Esophagus (tissue), 2 donors: Measurements from ENCODE around the gene RUFY2. TPM values are rescaled to one million over a fixed set of nuclear protein-coding genes. Genes with fewer than 3 reads are reported as not detected.

Source experiments
- H3K27ac ChIP-seq, 2 donors: one replicate each; pipeline ENCODE4 v1.5.1; 2013; ENCODE audit warnings: low read depth in 2 of 2, mild to moderate bottlenecking in 2 of 2, inconsistent platforms in 1 of 2, low read length in 1 of 2, moderate library complexity in 1 of 2
- H3K27me3 ChIP-seq, 2 donors: one replicate each; pipeline ENCODE4 v1.6.1; 2013; ENCODE audit warnings: low read length in 2 of 2, control low read depth in 1 of 2, mild to moderate bottlenecking in 1 of 2; ENCODE audit not compliant: insufficient read depth in 2 of 2, control insufficient read depth in 1 of 2
- H3K36me3 ChIP-seq, 2 donors: one replicate each; pipeline ENCODE4 v1.6.1; 2013; ENCODE audit warnings: low read length in 1 of 2; ENCODE audit not compliant: control insufficient read depth in 2 of 2, insufficient read depth in 2 of 2
- H3K4me1 ChIP-seq, 2 donors: one replicate each; pipeline ENCODE4 v1.6.1; 2013; ENCODE audit warnings: low read length in 1 of 2; ENCODE audit not compliant: control insufficient read depth in 2 of 2, insufficient read depth in 2 of 2
- H3K4me3 ChIP-seq, 2 donors: one replicate each; pipeline ENCODE4 v1.5.1; 2013; ENCODE audit warnings: low read length in 2 of 2, mild to moderate bottlenecking in 2 of 2, low read depth in 1 of 2, moderate library complexity in 1 of 2
- H3K9me3 ChIP-seq, 2 donors: one replicate each; pipeline ENCODE4 v1.6.1; 2013; ENCODE audit warnings: mild to moderate bottlenecking in 2 of 2, low read depth in 1 of 2, low read length in 1 of 2, moderate library complexity in 1 of 2; ENCODE audit not compliant: control insufficient read depth in 2 of 2, insufficient read depth in 1 of 2
- WGBS, 2 donors: extraction: QIAGEN DNeasy Blood & Tissue Kit; methylation state at CpG; one replicate each; pipeline ENCODE4 v1.1.7; 2013; 5-methylcytosine and 5-hydroxymethylcytosine counted together
- polyA plus RNA-seq, 2 donors: library from polyadenylated mRNA; stranded (reverse); fragments of 200-250 nt; gene quantifications; one replicate each; pipeline ENCODE4 v1.2.3, GENCODE V29; 2013
- donor health status: healthy with polysubstance abuse.
- donor health status: Bipolar disorder and iron deficiency.

Gene RUFY2
- polyA plus RNA-seq, 2 donors: 4.9 to 5.1 TPM

GRCh38 chr10:68342909-68343516, 64.1 kb downstream of the RUFY2 start:
- 83 to 91% methylated on average over 3 of the region's 3 CpGs for WGBS, 2 donors
- Histone ChIP-seq H3K4me3 (no peak overlapping the region), H3K9me3 (no peaks in the 10 kb centered on the region), H3K36me3 (peaks cover 0 to 12% of the 10 kb centered on the region in 2 donors), H3K27ac (no peak overlapping the region), H3K4me1 (no peaks in the 10 kb centered on the region), H3K27me3 (no peaks in the 10 kb centered on the region)

- no peaks in the 10 kb centered on the region for H3K27me3 ChIP-seq
- WGBS, 2 donors: 94 to 95% methylated on average over 8 of the region's 8 CpGs
- peaks cover 0 to 12% of the 10 kb centered on the region in 2 donors for H3K36me3 ChIP-seq
Measured at GRCh38 chr10:68340358-68341080, 66.6 kb downstream of the RUFY2 start.

GRCh38 chr10:68336754-68337351, 70.2 kb downstream of the RUFY2 start:
- Histone ChIP-seq H3K27me3 (no peaks in the 10 kb centered on the region), H3K27ac (no peak overlapping the region), H3K36me3 (peaks cover 0 to 12% of the 10 kb centered on the region in 2 donors), H3K4me3 (no peak overlapping the region), H3K9me3 (no peaks in the 10 kb centered on the region), H3K4me1 (no peaks in the 10 kb centered on the region)
- WGBS, 2 donors: 60 to 67% methylated on average over 7 of the region's 7 CpGs

More at GRCh38 chr10:68340358-68341080, 66.6 kb downstream of the RUFY2 start:
- Histone ChIP-seq H3K4me1 (no peaks in the 10 kb centered on the region), H3K9me3 (no peaks in the 10 kb centered on the region), H3K4me3 (no peak overlapping the region), H3K27ac (no peak overlapping the region)

- peaks cover 0 to 3% of the 10 kb centered on the region in 2 donors for H3K4me1 ChIP-seq
- H3K36me3 ChIP-seq: peaks cover 0 to 2% of the 10 kb centered on the region in 2 donors
- H3K27ac ChIP-seq: no peak overlapping the region
- H3K9me3 ChIP-seq: no peaks in the 10 kb centered on the region
- WGBS, 2 donors: 3% methylated on average over 8 of the region's 8 CpGs
- peak overlapping the region in 1 of 2 donors; percentile 87 for H3K4me3 ChIP-seq
- no peaks in the 10 kb centered on the region for H3K27me3 ChIP-seq
Measured at GRCh38 chr10:68334672-68335467, 72.2 kb downstream of the RUFY2 start.

- Histone ChIP-seq H3K4me1 (peaks cover 0 to 3% of the 10 kb centered on the region in 2 donors), H3K27ac (no peak overlapping the region)
Measured at GRCh38 chr10:68333440-68334431, 73.3 kb downstream of the RUFY2 start.

GRCh38 chr10:68333058-68333395, 74.0 kb downstream of the RUFY2 start:
- H3K4me3 ChIP-seq: peak overlapping the region; percentile 86 to 87
- peaks cover 0 to 3% of the 10 kb centered on the region in 2 donors for H3K4me1 ChIP-seq
- no peaks in the 10 kb centered on the region for H3K27me3 ChIP-seq
- 0% methylated on average over 10 of the region's 10 CpGs for WGBS, 2 donors
- peak overlapping the region; percentile 97 to 99 for H3K27ac ChIP-seq
- H3K9me3 ChIP-seq: no peaks in the 10 kb centered on the region
- H3K36me3 ChIP-seq: no peaks in the 10 kb centered on the region

More at GRCh38 chr10:68333440-68334431, 73.3 kb downstream of the RUFY2 start:
- no peaks in the 10 kb centered on the region for H3K9me3 ChIP-seq
- H3K4me3 ChIP-seq: peak overlapping the region in 1 of 2 donors; percentile 87
- peaks cover 0 to 2% of the 10 kb centered on the region in 2 donors for H3K36me3 ChIP-seq
- no peaks in the 10 kb centered on the region for H3K27me3 ChIP-seq
- WGBS, 2 donors: 1 to 2% methylated on average over 10 of the region's 10 CpGs

- Histone ChIP-seq H3K27ac (peak within 1 kb of the TSS; percentile 97 to 99), H3K27me3 (no peaks in the 10 kb centered on the region), H3K36me3 (no peaks in the 10 kb centered on the region), H3K4me3 (peak within 1 kb of the TSS; percentile 86 to 87), H3K9me3 (no peaks in the 10 kb centered on the region), H3K4me1 (peaks cover 0 to 3% of the 10 kb centered on the region in 2 donors)
- WGBS, 2 donors: 0 to 1% methylated on average over 51 of the region's 51 CpGs
Measured at GRCh38 chr10:68332259-68333057, 74.6 kb downstream of the RUFY2 start, which contains the start of gene PBLD. Gene PBLD, minus strand, starts transcription at chr10:68332928. Its CDS starts 26,084 bp downstream, at chr10:68306844.
